HG03139 (cell line): ENCODE results near the gene MCF2L2.

ENCODE experiments used
- ATAC-seq: cut with Tn5 transposase; IDR thresholded peaks from one replicate; pipeline ENCODE4 v1.9.1; 2021; ENCODE audit not compliant: unreplicated experiment

Gene MCF2L2

GRCh38 chr3:183272791-183273190, 155.6 kb downstream of the MCF2L2 start:
- ATAC-seq: no peak

GRCh38 chr3:183272142-183272541, 156.3 kb downstream of the MCF2L2 start:
- no peak for ATAC-seq

DNA sequence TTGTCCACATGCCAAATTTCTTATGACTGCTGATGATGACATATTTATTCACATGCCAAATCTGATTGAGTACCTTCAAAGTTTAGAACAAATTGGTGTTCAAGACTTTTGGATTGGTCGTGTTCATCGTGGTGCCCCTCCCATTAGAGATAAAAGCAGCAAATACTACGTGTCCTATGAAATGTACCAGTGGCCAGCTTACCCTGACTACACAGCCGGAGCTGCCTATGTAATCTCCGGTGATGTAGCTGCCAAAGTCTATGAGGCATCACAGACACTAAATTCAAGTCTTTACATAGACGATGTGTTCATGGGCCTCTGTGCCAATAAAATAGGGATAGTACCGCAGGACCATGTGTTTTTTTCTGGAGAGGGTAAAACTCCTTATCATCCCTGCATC, 158.1 kb downstream of the MCF2L2 start:
- ATAC-seq: no peak

- no peak for ATAC-seq
Observed at GRCh38 chr3:183269345-183269744, 159.1 kb downstream of the MCF2L2 start.

GRCh38 chr3:183268366-183268765, 160.1 kb downstream of the MCF2L2 start:
- no peak for ATAC-seq

DNA sequence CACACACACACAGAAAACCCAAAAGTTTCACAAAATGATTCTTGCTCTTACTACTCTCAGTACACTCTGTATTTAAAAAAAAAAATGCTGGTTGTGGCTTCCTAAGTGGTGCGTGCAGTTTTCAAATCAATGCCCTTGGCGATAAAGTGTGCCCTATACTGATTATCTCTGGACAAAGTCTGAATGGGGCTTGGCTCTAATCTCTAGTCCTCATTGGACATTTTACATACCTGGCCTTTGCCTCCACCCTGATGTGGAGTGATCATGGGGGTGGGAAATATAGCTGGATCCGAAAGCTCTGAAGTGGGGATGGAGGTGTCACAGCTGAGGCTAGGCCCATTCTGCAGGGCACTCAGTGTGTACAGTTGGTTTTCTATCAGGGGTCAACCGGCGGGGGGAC, 161.3 kb downstream of the MCF2L2 start:
- ATAC-seq: no peak

DNA sequence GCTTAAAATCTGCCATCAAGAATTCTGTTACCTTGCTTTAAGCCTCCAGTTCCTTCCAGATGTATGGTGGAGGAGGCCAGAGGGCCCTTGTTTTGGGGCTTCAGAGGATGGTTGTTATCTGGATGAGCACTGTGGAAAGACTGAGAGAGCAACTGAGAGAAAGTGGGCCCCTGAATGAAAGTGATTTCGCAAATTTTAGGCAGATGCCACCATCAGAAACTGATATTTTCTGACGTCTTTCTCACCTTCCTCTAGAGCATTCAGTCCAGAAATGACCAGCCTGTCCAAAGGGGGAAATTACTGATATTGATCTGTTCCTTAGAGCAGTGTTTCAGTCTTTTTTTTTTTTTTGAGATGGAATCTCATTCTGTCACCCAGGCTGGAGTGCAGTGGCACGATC, 162.0 kb downstream of the MCF2L2 start:
- no peak for ATAC-seq

GRCh38 chr3:183265834-183266417, 162.5 kb downstream of the MCF2L2 start:
- ATAC-seq: no peak

DNA sequence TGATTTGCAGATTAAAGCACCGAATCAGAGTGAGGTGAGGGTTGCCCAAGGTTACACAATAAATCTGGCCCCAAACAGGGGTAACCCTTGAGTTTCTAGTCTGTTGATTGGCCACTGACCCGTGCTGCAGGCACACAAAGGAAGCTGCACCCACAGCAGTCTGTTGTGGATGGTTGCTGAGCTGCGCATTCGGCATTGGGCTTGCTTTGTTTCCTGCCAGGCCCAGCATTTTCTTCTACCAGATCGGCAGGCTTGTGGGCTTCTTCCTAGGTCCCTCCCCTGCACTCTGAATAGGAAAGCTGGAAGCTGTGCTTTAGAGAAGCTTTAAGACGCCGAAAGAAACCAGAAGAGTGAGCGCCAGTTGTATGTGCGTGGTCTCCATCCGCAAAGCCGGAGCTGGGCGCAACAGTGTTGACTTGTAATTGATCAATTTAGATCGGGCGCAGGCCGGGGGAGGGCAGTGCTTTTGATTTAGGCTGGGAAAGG, 163.2 kb downstream of the MCF2L2 start:
- no peak for ATAC-seq

- ATAC-seq: no peak
Observed at GRCh38 chr3:183264268-183264667, 164.2 kb downstream of the MCF2L2 start.

GRCh38 chr3:183262875-183263378, 165.5 kb downstream of the MCF2L2 start:
- ATAC-seq: no peak

DNA sequence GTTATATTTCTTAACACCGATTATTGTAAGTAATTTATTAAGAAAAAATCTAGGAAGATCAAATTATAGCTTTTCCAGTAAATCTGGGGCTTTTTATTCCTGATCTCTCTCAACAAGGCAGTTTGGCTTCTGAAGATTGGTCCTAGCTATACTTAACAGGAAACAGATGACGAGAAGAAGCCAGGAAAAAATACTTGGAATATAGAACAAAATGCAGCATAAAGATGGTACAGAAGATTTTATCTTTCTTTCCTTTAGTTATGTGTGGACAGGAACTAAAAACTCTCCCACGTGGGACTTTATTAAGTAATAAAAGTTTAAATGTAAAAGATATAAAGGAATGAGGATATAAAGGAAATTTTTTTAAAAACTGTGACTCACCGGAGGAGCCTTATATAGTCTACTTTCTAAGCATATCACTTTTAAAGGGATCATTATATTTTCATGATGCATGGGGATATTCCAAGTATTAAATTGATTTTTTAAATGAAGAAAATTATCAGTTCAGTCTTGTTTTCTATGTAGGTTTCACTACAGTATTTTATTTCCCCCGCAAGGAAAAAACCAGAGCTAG, 167.2 kb downstream of the MCF2L2 start:
- ATAC-seq: no peak

DNA sequence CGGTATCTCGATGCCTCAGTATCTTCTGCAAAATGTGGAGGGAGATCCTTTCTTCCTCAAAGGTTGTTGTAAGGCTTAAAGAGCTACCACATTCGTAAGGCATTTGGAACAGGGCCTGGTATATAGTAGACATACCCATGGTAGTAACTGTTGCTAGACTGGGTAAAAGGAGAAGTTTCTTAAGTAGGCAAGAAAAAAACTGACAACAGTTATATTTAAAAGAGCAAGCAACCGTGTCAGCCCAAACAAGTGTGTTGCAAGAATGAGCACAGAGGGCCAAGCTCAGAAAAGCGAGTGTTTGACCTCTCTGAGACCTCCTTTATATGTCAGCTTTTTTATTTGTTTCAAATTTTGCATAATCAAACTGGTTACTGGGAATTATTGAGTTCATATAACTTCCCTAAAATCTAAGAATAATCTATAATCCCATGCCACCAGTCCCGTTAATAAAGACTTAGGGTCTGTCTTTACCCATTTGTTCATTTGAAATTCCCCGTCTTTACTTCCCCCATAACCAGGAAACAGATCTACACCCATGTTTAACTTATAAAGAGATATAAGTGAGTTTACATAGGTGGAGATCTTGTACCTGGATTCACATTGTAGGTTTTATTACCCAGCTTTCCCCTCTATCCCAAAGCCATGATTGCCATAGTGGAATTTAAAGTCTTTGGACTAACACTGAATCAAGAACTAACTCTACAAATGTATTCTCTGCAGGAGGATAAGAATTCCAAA, 168.1 kb downstream of the MCF2L2 start:
- no peak for ATAC-seq

- no peak for ATAC-seq
Observed at GRCh38 chr3:183259621-183260020, 168.8 kb downstream of the MCF2L2 start.

GRCh38 chr3:183259087-183259486, 169.3 kb downstream of the MCF2L2 start:
- no peak for ATAC-seq

GRCh38 chr3:183255348-183255730, 173.1 kb downstream of the MCF2L2 start:
- ATAC-seq: no peak

DNA sequence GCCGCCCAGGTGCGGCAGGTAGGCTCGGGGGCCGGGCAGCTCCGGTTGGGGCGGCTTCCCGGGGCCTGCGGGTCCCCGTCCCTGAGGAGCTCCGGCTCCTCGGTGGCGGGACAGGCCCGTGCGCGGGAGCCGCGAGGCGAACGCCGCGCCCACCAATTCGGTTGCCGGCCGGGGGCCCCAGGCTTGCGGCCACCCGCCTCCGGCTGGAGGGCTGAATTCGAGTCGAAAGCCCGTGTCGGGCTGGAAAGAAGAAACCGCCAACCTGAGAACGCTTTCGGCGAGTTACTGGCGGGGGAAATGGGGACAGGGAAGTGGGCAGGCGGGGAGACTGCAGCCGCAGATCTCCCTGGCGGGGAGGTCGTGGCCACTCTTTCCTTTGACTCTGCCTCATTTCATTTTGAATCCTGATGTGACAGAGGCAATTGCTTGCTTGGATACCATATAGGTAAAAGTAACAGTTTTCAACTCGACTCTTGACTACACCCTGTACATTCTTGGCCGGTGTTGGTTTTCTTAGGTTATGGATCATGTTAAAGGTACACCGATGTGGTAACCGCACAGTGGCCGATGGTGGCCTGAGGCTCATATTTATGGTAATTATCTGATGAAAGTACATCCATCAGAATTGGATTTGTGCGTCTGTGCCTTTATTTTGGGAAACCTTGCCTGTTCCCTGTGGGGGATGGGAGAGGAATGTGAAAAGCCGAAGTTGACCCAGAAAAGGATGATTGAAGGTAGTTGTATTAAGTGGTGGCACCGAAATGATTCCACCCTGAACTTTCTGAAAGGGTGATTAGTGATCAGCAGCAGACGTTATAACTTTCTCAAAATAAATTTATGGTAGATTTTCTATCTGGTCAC, 173.7 kb downstream of the MCF2L2 start:
- no peak for ATAC-seq

GRCh38 chr3:183253528-183254486, 174.6 kb downstream of the MCF2L2 start:
- no peak for ATAC-seq

- ATAC-seq: no peak
Observed at GRCh38 chr3:183252973-183253527, 175.4 kb downstream of the MCF2L2 start, which contains the start of gene B3GNT5. TSS of gene B3GNT5 (plus strand) at chr3:183253253. CDS start at chr3:183269799, 16,546 bp downstream.
